Caco-2 (cell line): Measurements from ENCODE around the gene PMM2. TPM values are rescaled to one million over a fixed set of nuclear protein-coding genes. Genes with fewer than 3 reads are reported as not detected.

ENCODE experiments used
- BruUV-seq: library from RNA; stranded (reverse); fragments of 400-500 nt; replicated peaks from 2 replicates; lab custom pipeline; 2021; lab: Mats Ljungman, UMichigan
- CTCF ChIA-PET: fragments of 300-600 bp; sonication (Branson Sonifier 250); formaldehyde crosslinking; loops from one replicate; lab custom pipeline; 2022; ENCODE audit warnings: antibody characterized with exemption; lab: Charles Lee
- POLR2A ChIA-PET: fragments of 300-600 bp; sonication (Branson Sonifier 250); formaldehyde crosslinking; loops from one replicate; lab custom pipeline; 2022; ENCODE audit warnings: antibody characterized with exemption; lab: Charles Lee
- DNase-seq, 2 experiments: peaks; one replicate each; pipeline versions ENCODE4 v3.0.0 to v3.0.0-alpha.2; 2020 to 2022
- H3K27me3 ChIP-seq: replicated peaks from 2 replicates; pipeline ENCODE4 v1.6.0; 2011; ENCODE audit warnings: low read length; ENCODE audit not compliant: control insufficient read depth, insufficient read depth
- H3K36me3 ChIP-seq: 2 replicates; pipeline ENCODE4 v1.5.1; 2011; ENCODE audit warnings: low read length; ENCODE audit not compliant: control insufficient read depth, insufficient read depth
- H3K4me1 ChIP-seq: fragments of 250-450 bp; sonication (Bioruptor Pico); 2 replicates; pipeline ENCODE4 v1.5.1; 2020; ENCODE audit warnings: mild to moderate bottlenecking
- H3K4me3 ChIP-seq: 2 replicates; pipeline ENCODE4 v1.5.1; 2011; ENCODE audit warnings: low read depth, mild to moderate bottlenecking, control low read depth, low read length
- H3K9me3 ChIP-seq: fragments of 250-450 bp; sonication (Bioruptor Pico); 2 replicates; pipeline ENCODE4 v1.5.1; 2020; ENCODE audit warnings: mild to moderate bottlenecking, moderate library complexity
- H3K27ac Mint-ChIP-seq: one replicate; pipeline ENCODE4 v1.8.0; 2022; ENCODE audit warnings: mixed read lengths; ENCODE audit not compliant: unreplicated experiment
- H3K27me3 Mint-ChIP-seq: one replicate; pipeline ENCODE4 v1.8.0; 2022; ENCODE audit warnings: mixed read lengths; ENCODE audit not compliant: insufficient read depth, unreplicated experiment
- H3K36me3 Mint-ChIP-seq: one replicate; pipeline ENCODE4 v1.8.0; 2022; ENCODE audit warnings: mild to moderate bottlenecking, mixed read lengths; ENCODE audit not compliant: insufficient read depth, unreplicated experiment
- H3K4me1 Mint-ChIP-seq: one replicate; pipeline ENCODE4 v1.8.0; 2022; ENCODE audit warnings: low read depth, mixed read lengths; ENCODE audit not compliant: unreplicated experiment
- H3K4me3 Mint-ChIP-seq: one replicate; pipeline ENCODE4 v1.8.0; 2022; ENCODE audit warnings: mild to moderate bottlenecking, moderate library complexity, mixed read lengths; ENCODE audit not compliant: unreplicated experiment
- H3K9me3 Mint-ChIP-seq: one replicate; pipeline ENCODE4 v1.8.0; 2022; ENCODE audit warnings: mixed read lengths; ENCODE audit not compliant: unreplicated experiment
- CTCF ChIP-seq, 2 experiments: fragments of 200-600 bp in 1 of 2; IDR thresholded peaks; 1 replicate in 1 of 2; 2 replicates in 1 of 2; pipeline versions ENCODE4 v1.5.1 to v1.8.0; 2011 to 2022; ENCODE audit warnings: antibody characterized with exemption in 1 of 2, control low read depth in 1 of 2, inconsistent platforms in 1 of 2, low read depth in 1 of 2, low read length in 1 of 2, mild to moderate bottlenecking in 1 of 2, moderate library complexity in 1 of 2; ENCODE audit not compliant: insufficient read depth in 1 of 2, severe bottlenecking in 1 of 2, unreplicated experiment in 1 of 2
- intact Hi-C: fragments of 100-400 bp; cut with micrococcal nuclease; formaldehyde crosslinking; loops from one replicate; pipeline ENCODE4 v1.10.0; 2022; ENCODE audit not compliant: unreplicated experiment
- total RNA-seq: library from RNA; stranded (reverse); gene quantifications from 2 replicates; pipeline ENCODE4 v1.2.3, GENCODE V29; 2022

The PMM2 gene
- total RNA-seq, 1 experiment from 2014 or later = 69.0 TPM

DNA sequence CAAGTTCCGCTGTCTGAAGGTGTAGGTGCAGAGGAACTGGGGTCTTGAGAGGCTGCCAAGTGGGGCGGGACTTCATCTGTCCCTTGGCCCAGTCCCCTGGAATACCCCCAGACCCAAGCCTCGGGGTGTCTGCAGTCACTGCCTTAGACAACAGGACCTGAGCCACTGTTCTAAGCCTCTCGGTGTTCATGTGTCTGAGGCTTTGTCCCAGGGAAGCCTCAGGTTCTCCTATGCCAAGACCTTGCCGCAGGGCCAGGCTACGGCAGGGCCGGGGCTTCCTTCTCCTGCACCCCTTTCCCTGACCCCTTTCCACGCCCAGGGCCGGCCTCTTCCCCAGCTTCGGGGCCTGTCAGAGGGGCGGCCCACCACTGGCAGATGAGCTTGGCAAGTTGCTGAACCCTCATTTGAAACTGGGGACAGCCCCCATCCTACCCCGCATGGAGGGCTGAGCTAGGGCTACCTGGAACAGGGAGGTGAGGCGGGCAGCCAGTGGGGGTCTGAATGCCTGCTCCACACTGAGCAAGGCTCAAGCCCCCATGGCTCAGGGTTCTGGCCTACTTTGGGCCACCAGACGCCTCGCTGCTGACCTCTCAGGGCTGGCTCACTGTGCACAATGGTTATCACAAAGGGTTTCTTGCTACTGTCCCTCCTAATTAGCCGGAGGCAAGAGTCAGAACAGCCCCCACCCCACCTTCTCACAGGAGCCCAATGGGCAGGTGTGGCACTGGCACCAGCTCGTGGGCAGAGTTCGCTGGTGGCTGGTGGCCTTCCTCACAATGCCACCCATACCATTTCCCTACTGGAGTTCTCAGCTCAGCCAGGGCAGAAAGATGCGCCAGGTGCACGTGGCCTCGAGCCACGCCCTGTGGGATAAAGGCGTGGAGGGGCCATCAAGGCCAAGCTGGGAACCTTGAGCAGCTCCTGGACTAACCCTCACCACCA is 91.6 kb downstream of the PMM2 start:
- TF ChIP-seq CTCF (IDR thresholded peaks at IDR 0.05; ENCODE audit: insufficient read depth in 1 of 2, low read depth in 1 of 2, low read length in 1 of 2, severe bottlenecking in 1 of 2, unreplicated experiment in 1 of 2) = no peak
- H3K36me3 ChIP-seq = no peaks in the 10 kb centered on the region; the same call in 1 of the 2 replicates
- BruUV-seq = no TSS peak
- H3K4me1 ChIP-seq = peaks cover 9% of the 10 kb centered on the region; the same call in 1 of the 2 replicates
- H3K4me3 Mint-ChIP-seq = no peak overlapping the region
- H3K36me3 Mint-ChIP-seq = peaks cover 77% of the 10 kb centered on the region
- no peak overlapping the region for H3K4me3 ChIP-seq
- no peaks in the 10 kb centered on the region for H3K27me3 ChIP-seq
- intact Hi-C loops = no loop called here
- POLR2A ChIA-PET = no interaction called here
- no peaks in the 10 kb centered on the region for H3K9me3 ChIP-seq
- no peak overlapping the region for H3K27ac Mint-ChIP-seq
- peaks cover 12% of the 10 kb centered on the region for H3K4me1 Mint-ChIP-seq
- CTCF ChIA-PET = no interaction called here
- no peak for DNase-seq
- no peaks in the 10 kb centered on the region for H3K9me3 Mint-ChIP-seq
- H3K27me3 Mint-ChIP-seq = no peaks in the 10 kb centered on the region

GRCh38 chr16:8889893-8890548 is 92.4 kb downstream of the PMM2 start:
- BruUV-seq = no TSS peak
- ChIA-PET POLR2A (no interaction called here), CTCF (no interaction called here)
- peaks cover 10% of the 10 kb centered on the region for H3K4me1 Mint-ChIP-seq
- Histone ChIP-seq H3K27me3 (no peaks in the 10 kb centered on the region), H3K36me3 (peaks cover 3% of the 10 kb centered on the region), H3K4me3 (no peak overlapping the region), H3K9me3 (no peaks in the 10 kb centered on the region), H3K4me1 (peaks cover 1% of the 10 kb centered on the region; the same call in 1 of the 2 replicates)
- no peaks in the 10 kb centered on the region for H3K9me3 Mint-ChIP-seq
- intact Hi-C loops = no loop called here
- H3K27me3 Mint-ChIP-seq = no peaks in the 10 kb centered on the region
- TF ChIP-seq CTCF (IDR thresholded peaks at IDR 0.05; ENCODE audit: insufficient read depth in 1 of 2, low read depth in 1 of 2, low read length in 1 of 2, severe bottlenecking in 1 of 2, unreplicated experiment in 1 of 2) = no peak
- no peak for DNase-seq
- peaks cover 81% of the 10 kb centered on the region for H3K36me3 Mint-ChIP-seq
- no peak overlapping the region for H3K4me3 Mint-ChIP-seq
- H3K27ac Mint-ChIP-seq = no peak overlapping the region

GRCh38 chr16:8890549-8890921 is 92.9 kb downstream of the PMM2 start:
- H3K4me3 ChIP-seq = no peak overlapping the region
- BruUV-seq = no TSS peak
- Mint-ChIP-seq H3K27ac (no peak overlapping the region), H3K4me1 (peaks cover 5% of the 10 kb centered on the region), H3K36me3 (peaks cover 81% of the 10 kb centered on the region), H3K27me3 (no peaks in the 10 kb centered on the region), H3K4me3 (no peak overlapping the region), H3K9me3 (no peaks in the 10 kb centered on the region)
- TF ChIP-seq CTCF (IDR thresholded peaks at IDR 0.05; ENCODE audit: insufficient read depth in 1 of 2, low read depth in 1 of 2, low read length in 1 of 2, severe bottlenecking in 1 of 2, unreplicated experiment in 1 of 2) = no peak
- H3K9me3 ChIP-seq = no peaks in the 10 kb centered on the region
- no peaks in the 10 kb centered on the region for H3K27me3 ChIP-seq
- CTCF ChIA-PET = no interaction called here
- intact Hi-C loops = no loop called here
- no peak for DNase-seq
- POLR2A ChIA-PET = no interaction called here
- H3K4me1 ChIP-seq = no peaks in the 10 kb centered on the region
- peaks cover 3% of the 10 kb centered on the region for H3K36me3 ChIP-seq
